Activated effector memory CD4-positive, alpha-beta T cell treated with Interleukin-2 at 50 U/mL for 16 hours (primary cell): ENCODE data around the gene SLC18A2.
"Not testable (repeated sequence)": the region's sequence is repeated elsewhere in the genome, so short reads cannot be mapped to it uniquely, and the experiment has no call there.

Experiments used
- DNase-seq: peaks from one replicate; pipeline ENCODE4 v3.0.0-alpha.2; 2020

Gene SLC18A2

DNA sequence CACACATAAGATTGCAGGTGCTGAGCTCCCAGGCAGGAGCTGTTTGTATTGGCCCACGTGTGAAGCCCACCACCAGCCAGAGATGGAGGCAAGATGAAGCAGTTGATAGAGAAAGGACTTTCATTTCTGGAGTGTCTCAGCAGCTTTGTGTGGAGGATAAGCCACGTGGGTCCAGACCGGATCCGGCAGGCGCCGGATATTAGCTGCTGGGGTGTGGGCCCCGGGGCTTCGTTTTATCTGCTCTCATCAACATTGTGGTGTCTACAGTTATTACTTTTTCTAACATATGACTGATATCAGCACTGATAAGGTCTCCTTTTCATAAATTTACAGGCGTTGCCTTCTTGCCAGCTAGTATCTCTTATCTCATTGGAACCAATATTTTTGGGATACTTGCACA is 25.5 kb downstream of the SLC18A2 start:
- DNase-seq = no peak

GRCh38 chr10:117266812-117267211 is 25.9 kb downstream of the SLC18A2 start:
- no peak for DNase-seq

DNA sequence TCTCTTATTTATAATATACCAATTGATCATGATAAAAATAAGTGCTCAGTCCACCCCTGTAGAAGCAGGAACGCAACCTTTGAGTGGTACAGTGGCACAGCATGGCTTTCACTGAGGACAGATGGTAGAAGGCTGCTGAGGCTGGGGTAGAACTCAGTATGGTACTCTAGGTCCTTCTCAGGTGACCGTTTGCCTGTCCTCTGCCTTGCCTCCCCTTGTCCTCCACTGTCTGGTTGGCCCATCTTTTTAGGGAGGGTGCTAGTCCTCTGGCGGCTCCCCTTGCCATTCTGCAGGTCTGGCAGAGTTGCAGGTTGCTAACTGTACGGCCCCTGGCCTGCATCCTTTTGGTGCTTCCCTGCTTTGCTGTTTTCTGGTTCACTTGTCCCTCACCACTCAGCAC is 27.3 kb downstream of the SLC18A2 start:
- DNase-seq = no peak

DNA sequence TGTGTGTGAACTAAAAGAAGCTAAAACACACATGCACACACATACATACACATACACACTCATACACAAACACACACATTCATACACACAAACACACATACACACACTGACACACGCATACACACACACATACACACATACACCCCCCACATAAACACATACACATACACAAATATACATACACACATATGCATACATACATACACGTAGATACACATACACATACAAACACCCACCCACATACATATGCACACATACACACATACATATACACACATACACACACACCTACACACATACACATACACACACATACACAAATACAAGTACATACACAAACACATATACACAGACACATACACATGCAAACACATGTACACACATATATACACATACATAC is 28.0 kb downstream of the SLC18A2 start:
- DNase-seq = no peak

GRCh38 chr10:117271427-117271826 is 30.5 kb downstream of the SLC18A2 start:
- DNase-seq = no peak

- no peak for DNase-seq
These were observed 31.5 kb downstream of the SLC18A2 start for GRCh38 chr10:117272195-117273076.

DNA sequence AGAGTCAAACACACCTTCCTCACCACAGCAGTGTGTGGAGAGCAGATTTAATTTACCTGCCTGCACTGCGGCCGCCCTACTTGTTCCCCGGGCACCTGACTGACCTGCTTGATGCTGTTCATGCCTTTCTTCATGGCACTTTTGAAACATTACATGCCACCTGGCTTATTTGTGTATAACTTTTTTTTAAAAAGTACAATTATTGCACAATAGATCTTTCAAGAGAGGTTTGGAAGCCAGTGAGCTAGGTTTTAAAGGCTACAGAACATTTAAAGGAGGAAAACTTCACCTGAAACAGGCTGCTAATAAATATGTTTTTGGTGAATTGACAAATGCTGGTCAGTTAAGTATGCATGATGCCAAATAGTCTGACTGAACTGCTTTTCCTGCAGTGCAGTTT is 33.1 kb downstream of the SLC18A2 start:
- no peak for DNase-seq

- no peak for DNase-seq
These were observed 33.6 kb downstream of the SLC18A2 start for GRCh38 chr10:117274509-117274908.

GRCh38 chr10:117275121-117275520 is 34.2 kb downstream of the SLC18A2 start:
- no peak for DNase-seq

- no peak for DNase-seq
These were observed 36.8 kb downstream of the SLC18A2 start for GRCh38 chr10:117277675-117278074.

DNA sequence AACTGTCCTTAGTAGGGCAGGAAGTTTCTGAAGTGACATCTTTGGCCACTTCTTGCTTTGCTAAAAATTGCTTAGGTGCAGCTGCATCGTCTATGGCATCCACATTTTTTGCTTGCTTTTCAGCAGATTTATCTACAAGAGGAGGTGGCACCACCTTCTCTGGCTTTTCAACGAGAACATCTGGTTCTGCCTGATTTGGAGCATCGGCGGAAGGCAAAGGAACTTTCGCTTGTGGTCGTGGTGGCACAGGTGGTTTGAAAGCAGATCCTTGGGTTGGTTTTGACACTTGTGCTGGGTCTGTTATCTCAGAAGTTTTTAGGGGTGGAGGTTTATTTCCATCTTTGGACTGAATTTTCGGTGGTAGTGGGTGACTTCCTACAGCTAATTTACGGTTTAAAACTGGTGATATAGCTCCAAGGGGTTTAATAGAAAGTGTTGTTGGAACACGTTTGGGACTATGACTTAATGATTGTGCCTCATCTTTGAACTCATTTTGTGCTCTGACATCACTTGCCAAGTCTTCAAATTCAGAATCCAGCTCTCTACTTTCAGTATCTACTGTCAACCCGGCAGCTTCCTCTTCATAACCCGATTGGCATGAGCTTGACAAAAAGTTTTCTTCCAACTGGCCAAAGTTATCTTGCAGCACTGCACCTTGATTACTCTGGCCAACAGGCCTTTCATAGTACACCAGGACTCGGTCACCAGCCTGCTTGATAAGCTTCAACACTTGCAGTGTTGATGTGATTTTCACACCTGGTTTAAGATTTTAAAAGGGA is 44.0 kb downstream of the SLC18A2 start:
- DNase-seq = no peak

GRCh38 chr10:117290872-117291271 is 50.0 kb downstream of the SLC18A2 start:
- not testable (repeated sequence) for DNase-seq

DNA sequence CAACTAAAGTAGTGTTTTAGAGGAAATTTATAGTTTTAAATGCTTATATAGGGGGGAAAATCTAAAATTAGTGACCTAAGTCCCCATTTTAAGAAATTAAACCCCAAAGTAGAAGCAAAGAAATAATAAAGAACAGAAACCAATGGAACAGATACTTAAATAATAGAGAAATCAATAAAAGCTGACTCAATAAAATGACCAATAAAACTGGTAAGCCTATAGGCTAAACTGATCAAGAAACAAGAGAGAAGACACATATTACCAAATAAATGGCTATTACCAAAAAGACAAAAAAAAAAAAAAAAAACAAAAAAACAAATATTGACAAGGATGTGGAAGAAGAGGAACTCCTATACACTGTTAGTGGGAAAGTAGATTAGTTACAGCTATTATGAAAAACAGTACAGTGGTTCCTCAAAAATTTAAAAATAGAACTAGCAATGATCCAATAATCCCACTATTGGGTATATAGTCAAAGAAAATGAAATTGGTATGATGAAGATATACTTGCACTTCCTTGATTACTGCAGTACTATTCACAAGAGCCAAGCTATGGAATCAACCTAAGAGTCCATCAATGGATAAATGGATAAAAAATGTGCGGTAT is 53.2 kb downstream of the SLC18A2 start:
- DNase-seq = no peak

GRCh38 chr10:117294735-117295134 is 53.8 kb downstream of the SLC18A2 start:
- DNase-seq = no peak

DNA sequence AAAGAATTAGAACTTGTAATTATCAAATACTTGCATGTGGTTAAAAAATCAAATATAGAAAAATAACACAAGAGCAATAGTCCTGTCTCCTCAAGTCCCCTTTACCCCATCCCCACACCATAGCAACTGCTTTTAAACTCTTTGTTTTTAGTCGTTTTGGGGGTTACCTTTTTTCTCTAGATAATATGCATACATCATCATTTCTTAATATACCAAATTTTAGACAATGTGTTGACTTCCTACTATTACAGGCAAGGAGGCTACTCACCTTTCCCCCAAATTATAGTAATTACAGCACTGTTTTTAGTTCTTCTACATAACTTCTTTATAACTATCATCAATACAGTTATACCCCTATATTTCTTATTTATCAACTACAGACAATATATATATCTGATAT is 57.3 kb downstream of the SLC18A2 start:
- DNase-seq = no peak

- DNase-seq = no peak
These were observed 58.5 kb downstream of the SLC18A2 start for GRCh38 chr10:117299435-117299834.

DNA sequence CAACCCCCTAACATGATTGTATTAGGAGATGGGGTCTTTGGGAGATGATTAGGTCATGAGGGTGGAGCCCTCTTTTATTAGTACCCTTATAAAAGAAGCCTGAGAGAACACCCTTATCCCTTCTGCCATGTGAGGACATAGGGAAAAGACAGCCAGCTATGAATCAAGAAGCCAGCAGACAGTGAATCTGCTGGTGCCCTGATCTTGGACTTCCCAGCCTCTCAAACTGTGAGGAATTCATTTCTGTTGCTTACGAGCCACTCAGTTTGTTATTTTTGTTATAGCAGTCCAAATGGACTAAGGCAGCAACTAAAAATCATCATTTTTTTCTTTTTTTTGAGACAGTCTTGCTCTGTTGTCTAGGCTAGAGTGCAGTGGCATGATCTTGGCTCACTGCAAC is 59.8 kb downstream of the SLC18A2 start:
- no peak for DNase-seq

DNA sequence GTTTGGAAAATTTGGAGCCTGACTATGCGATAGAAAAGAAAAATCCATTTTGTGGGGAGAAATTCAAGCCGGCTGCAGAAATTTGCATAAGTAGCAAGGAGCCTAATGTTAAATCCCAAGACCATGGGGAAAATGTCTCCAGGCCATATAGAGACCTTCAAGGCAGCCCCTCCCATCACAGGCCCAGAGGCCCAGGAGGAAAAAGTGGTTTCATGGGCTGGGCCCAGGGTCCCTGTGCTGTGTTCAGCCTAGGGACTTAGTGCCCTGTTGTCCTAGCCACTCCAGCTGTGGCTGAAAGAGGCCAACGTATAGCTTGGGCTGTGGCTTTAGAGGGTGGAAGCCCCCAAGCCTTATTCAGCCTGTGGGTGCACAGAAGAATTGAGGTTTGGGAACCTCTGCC is 62.5 kb downstream of the SLC18A2 start:
- not testable (repeated sequence) for DNase-seq

DNA sequence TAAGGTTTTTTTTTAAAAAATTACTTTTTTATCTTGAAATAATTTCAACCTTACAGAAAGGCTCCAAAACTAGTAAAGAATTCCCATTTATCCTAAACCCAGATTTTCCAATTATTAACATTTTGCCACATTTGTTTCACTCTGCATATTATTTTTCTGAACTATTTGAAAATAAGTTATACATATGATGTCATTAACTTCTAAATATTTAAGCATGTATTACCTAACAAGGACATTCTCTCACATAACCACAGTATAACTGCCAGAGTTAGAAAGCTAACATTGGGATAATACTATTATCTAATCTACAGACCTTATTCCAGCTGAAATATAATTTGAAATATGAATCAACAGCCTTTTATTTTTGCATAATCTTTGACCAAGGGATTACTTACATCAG is 65.8 kb downstream of the SLC18A2 start:
- DNase-seq = no peak

DNA sequence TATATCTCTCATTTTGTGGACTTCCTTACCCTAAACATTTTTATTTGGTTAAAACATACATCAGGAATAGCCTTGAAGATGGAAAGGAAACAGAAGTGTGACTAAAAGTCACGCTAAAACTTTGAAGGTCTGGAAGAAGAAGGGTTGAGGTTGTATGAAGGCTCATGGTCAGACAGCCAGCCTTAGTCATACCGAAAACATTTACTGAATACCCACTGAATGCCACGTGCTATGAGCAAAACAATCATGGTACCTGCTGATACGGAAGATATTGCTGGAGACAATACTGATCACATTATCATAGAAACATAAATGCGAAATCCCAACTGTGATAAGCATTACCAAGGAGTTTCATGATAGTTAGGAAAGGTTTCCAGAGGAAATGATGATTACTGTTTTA is 70.3 kb downstream of the SLC18A2 start:
- no peak for DNase-seq

DNA sequence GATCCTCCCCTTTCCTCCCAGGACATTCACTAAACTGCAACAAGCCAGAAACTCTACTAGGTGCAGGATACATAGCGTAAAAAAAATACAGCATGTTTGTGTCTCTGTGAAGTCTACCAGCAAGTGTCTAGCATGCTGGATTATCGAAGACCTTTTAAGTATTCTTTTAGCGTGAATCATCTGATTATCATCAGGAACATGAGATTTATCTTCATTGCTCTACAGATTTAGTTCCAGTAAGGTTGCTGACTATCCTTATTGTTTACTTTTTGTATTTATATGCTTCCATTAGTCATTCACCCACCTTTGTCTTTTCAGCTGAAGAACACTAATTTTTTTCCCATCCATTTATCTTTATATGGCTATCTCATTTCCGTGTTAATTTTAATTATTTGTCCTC is 71.5 kb downstream of the SLC18A2 start:
- DNase-seq = no peak

- DNase-seq = no peak
These were observed 72.7 kb downstream of the SLC18A2 start for GRCh38 chr10:117313641-117314040.

DNA sequence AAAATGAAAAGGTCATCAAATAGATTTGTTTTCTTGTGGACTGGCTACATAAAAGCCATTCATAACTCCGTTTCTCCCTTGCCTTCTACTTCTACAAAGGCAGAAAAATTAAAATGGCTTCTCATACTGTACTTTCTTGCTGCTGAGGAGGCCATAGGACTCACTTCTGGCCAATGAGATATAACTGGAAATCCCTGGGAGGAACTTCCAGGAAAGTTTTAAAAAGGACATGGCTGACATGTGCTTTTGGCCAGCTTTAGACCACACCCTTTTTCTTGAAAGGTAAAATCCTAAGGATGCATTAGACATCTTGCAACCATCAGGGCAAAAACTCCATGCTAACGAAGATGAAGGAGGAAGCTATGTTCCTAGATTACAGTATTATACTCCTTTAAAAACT is 75.8 kb downstream of the SLC18A2 start:
- DNase-seq = no peak

GRCh38 chr10:117318909-117319308 is 78.0 kb downstream of the SLC18A2 start:
- DNase-seq = no peak
